OCI-M2 (cell line): ENCODE results near the gene WTAP.
"Not testable (repeated sequence)": the region's sequence is repeated elsewhere in the genome, so short reads cannot be mapped to it uniquely, and the experiment has no call there.

Source experiments
- DNase-seq: peaks from one replicate; lab custom pipeline; 2025; ENCODE audit not compliant: unreplicated experiment; lab: John Stamatoyannopoulos, UW

WTAP gene

GRCh38 chr6:159693128-159693893 is 34.0 kb upstream of the WTAP start, which contains the start of gene SOD2:
Gene SOD2, minus strand, starts transcription at chr6:159693241. Its CDS starts 74 bp downstream, at chr6:159693167.
- peak; percentile 71 for DNase-seq

GRCh38 chr6:159693894-159694545 is 33.3 kb upstream of the WTAP start:
- no peak for DNase-seq

- DNase-seq: no peak
These were observed 31.3 kb upstream of the WTAP start for GRCh38 chr6:159695984-159696383.

- DNase-seq: no peak
These were observed 26.3 kb upstream of the WTAP start for GRCh38 chr6:159700970-159701369.

- DNase-seq: no peak
These were observed 25.8 kb upstream of the WTAP start for GRCh38 chr6:159701413-159701999.

- not testable (repeated sequence) for DNase-seq
These were observed 16.7 kb upstream of the WTAP start for GRCh38 chr6:159710603-159711002.

GRCh38 chr6:159712389-159712788 is 14.9 kb upstream of the WTAP start:
- not testable (repeated sequence) for DNase-seq

- DNase-seq: no peak
These were observed 13.3 kb upstream of the WTAP start for GRCh38 chr6:159713984-159714383.

- DNase-seq: no peak
These were observed 12.9 kb upstream of the WTAP start for GRCh38 chr6:159714404-159714803.

GRCh38 chr6:159715166-159715565 is 12.1 kb upstream of the WTAP start:
- DNase-seq: no peak

GRCh38 chr6:159715605-159716004 is 11.7 kb upstream of the WTAP start:
- no peak for DNase-seq

- no peak for DNase-seq
These were observed 10.8 kb upstream of the WTAP start for GRCh38 chr6:159716247-159717096.

- DNase-seq: no peak
These were observed 8.7 kb upstream of the WTAP start for GRCh38 chr6:159718634-159719033.

GRCh38 chr6:159719287-159719686 is 8.0 kb upstream of the WTAP start:
- DNase-seq: no peak

- DNase-seq: no peak
These were observed 6.6 kb upstream of the WTAP start for GRCh38 chr6:159720708-159721107.

GRCh38 chr6:159721981-159722380 is 5.3 kb upstream of the WTAP start:
- DNase-seq: not testable (repeated sequence)

- no peak for DNase-seq
These were observed 4.7 kb upstream of the WTAP start for GRCh38 chr6:159722655-159723054.

- DNase-seq: no peak
These were observed 4.0 kb upstream of the WTAP start for GRCh38 chr6:159723259-159723658.

- no peak for DNase-seq
These were observed 2.5 kb upstream of the WTAP start for GRCh38 chr6:159724778-159725177.

- DNase-seq: not testable (repeated sequence)
These were observed 2.1 kb upstream of the WTAP start for GRCh38 chr6:159725208-159725607.

- DNase-seq: peak; percentile 69
These were observed 920 bp upstream of the WTAP start for GRCh38 chr6:159726255-159726917.
